Testis (tissue), 5 donors: Measurements from ENCODE around the gene ZNF674. TPM values are rescaled to one million over a fixed set of nuclear protein-coding genes. Genes with fewer than 3 reads are reported as not detected.

Source experiments
- DNase-seq: peaks from one replicate; pipeline ENCODE4 v3.0.0-alpha.2; 2019
- H3K27ac ChIP-seq, 2 donors: fragments of 200-600 bp; sonication (generic); one replicate each; pipeline ENCODE4 v1.5.1; 2019
- H3K27me3 ChIP-seq: fragments of 200-600 bp; sonication (generic); one replicate; pipeline ENCODE4 v1.5.1; 2019
- H3K36me3 ChIP-seq: fragments of 200-600 bp; sonication (generic); one replicate; pipeline ENCODE4 v1.5.1; 2017; ENCODE audit warnings: low read depth; ENCODE audit errors: missing control alignments
- H3K4me1 ChIP-seq: fragments of 200-600 bp; sonication (generic); one replicate; pipeline ENCODE4 v1.5.1; 2019
- H3K4me3 ChIP-seq, 2 donors: fragments of 200-600 bp; sonication (generic); one replicate each; pipeline ENCODE4 v1.5.1; 2017 to 2019
- H3K9me3 ChIP-seq: fragments of 200-600 bp; sonication (generic); one replicate; pipeline ENCODE4 v1.5.1; 2017
- CTCF ChIP-seq, 3 experiments: fragments of 450-650 bp in 2 of 3; fragments of 200-600 bp in 1 of 3; sonication (generic) in 1 of 3; IDR thresholded peaks; one replicate each; pipeline ENCODE4 v1.5.1; 2016 to 2019; ENCODE audit warnings: antibody characterized with exemption in 3 of 3, mild to moderate bottlenecking in 2 of 3, moderate library complexity in 1 of 3
- POLR2A ChIP-seq: fragments of 450-650 bp; IDR thresholded peaks from one replicate; pipeline ENCODE4 v1.6.1; 2017; ENCODE audit warnings: antibody characterized with exemption, mild to moderate bottlenecking, moderate library complexity
- WGBS, 2 donors: methylation state at CpG; one replicate each; pipeline ENCODE4 v1.1.5; 2018; 5-methylcytosine and 5-hydroxymethylcytosine counted together
- intact Hi-C: fragments of 100-400 bp; cut with DNase I; formaldehyde crosslinking; loops from one replicate; pipeline ENCODE4 v1.15.1; 2023; ENCODE audit warnings: low total_unique reads
- long read RNA-seq, 2 donors: transcript quantifications; one replicate each; lab custom pipeline, GENCODE V29; 2026
- polyA plus RNA-seq: library from polyadenylated mRNA; stranded (reverse); fragments of 350-450 nt; fragmentation: Illumina TruSeq; extraction: RNeasy Lipid Tissue Mini Kit (QIAGEN cat#74804); gene quantifications from one replicate; pipeline ENCODE4 v1.2.3, GENCODE V29; 2014; ENCODE audit warnings: low read depth, low replicate concordance; ENCODE audit not compliant: insufficient read depth
- total RNA-seq, 2 donors: library from RNA; depleted of rRNA; stranded (reverse); fragments of >200 nt; gene quantifications; one replicate each; pipeline ENCODE4 v1.2.3, GENCODE V29; 2016

Gene ZNF674
- total RNA-seq, result 1 to 10 TPM; 6.3 to 8.2 TPM
- polyA plus RNA-seq, result 2.4 TPM
- long read RNA-seq, donor 1, result 0 reads
- long read RNA-seq, donor 2, result 0 reads

- 0% methylated on average over 50 of the region's 57 CpGs; no CpG with 5 or more reads in 1 of the 2 donors for WGBS, 2 donors
- Histone ChIP-seq H3K4me3 (peak within 1 kb of the TSS; percentile 70 to 80), H3K27me3 (no peaks in the 10 kb centered on the region), H3K9me3 (no peaks in the 10 kb centered on the region), H3K4me1 (no peaks in the 10 kb centered on the region), H3K36me3 (no peaks in the 10 kb centered on the region), H3K27ac (peak within 1 kb of the TSS; percentile 72 to 83)
- intact Hi-C loops, result no loop called here
- peak; percentile 92 for DNase-seq
- TF ChIP-seq CTCF (IDR thresholded peaks at IDR 0.05), result peak in 2 of 3 experiments; percentile 14 to 30
- no peak for TF ChIP-seq POLR2A
Measured at GRCh38 chrX:46545111-46546005, at the start of gene ZNF674. ZNF674 (minus strand) TSS chrX:46545421; CDS start chrX:46542087, 3,334 bp downstream.

DNA sequence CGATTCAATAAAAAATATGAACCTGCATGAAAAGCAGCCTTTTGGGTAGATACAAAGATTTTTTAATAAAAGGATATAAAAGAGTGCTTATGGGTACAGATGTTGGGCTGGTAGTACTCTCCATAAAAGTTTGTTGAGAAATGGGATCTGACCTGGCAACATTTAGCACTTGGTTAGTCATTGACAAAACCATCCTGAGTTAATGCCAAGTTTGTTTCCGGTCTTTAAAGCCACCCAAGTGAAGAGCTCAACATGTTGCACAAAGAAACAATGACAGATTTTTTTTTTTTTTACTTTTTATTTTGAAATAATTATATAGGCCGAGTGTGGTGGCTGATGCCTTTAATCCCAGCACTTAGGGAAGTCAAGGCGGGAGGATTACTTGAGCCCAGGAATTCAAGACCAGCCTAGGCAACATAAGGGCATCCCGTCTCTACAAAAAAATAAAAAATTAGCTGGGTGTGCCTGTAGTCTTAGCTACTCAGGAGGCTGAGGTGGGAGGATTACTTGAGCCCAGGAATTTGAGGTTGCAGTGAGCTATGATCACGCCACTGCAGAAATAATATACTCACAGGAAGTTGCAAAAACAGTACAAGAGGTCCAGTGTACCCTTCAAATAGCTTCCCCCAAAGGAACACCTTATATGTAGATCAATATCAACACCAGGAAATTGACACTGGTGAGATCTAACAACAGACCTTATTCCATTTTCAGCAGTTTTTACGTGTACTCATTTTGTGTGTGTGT lies 44.9 kb upstream of the ZNF674 start:
- H3K9me3 ChIP-seq, result no peaks in the 10 kb centered on the region
- H3K4me1 ChIP-seq, result no peaks in the 10 kb centered on the region
- no peaks in the 10 kb centered on the region for H3K27me3 ChIP-seq
- no peak for DNase-seq
- H3K27ac ChIP-seq, result peak overlapping the region in 1 of 2 donors; percentile 14
- H3K36me3 ChIP-seq, result no peaks in the 10 kb centered on the region
- WGBS, 2 donors, result 80 to 87% methylated on average over 7 of the region's 7 CpGs
- TF ChIP-seq POLR2A, result no peak
- no peak for TF ChIP-seq CTCF (IDR thresholded peaks at IDR 0.05)
- intact Hi-C loops, result no loop called here
- no peak overlapping the region for H3K4me3 ChIP-seq

- H3K27me3 ChIP-seq, result no peaks in the 10 kb centered on the region
- H3K4me1 ChIP-seq, result no peaks in the 10 kb centered on the region
- TF ChIP-seq CTCF (IDR thresholded peaks at IDR 0.05), result no peak
- TF ChIP-seq POLR2A, result no peak
- no peaks in the 10 kb centered on the region for H3K36me3 ChIP-seq
- H3K4me3 ChIP-seq, result no peak overlapping the region
- H3K27ac ChIP-seq, result peak overlapping the region in 1 of 2 donors; percentile 53
- peak; percentile 40 for DNase-seq
- intact Hi-C loops, result no loop called here
- no peaks in the 10 kb centered on the region for H3K9me3 ChIP-seq
- WGBS, 2 donors, result 20 to 37% methylated on average over 2 to 4 of the region's 4 CpGs
Measured at GRCh38 chrX:46588263-46588662, 43.0 kb upstream of the ZNF674 start.

- Histone ChIP-seq H3K27ac (peak overlapping the region in 1 of 2 donors; percentile 53), H3K27me3 (no peaks in the 10 kb centered on the region), H3K9me3 (no peaks in the 10 kb centered on the region), H3K4me3 (no peak overlapping the region), H3K4me1 (no peaks in the 10 kb centered on the region), H3K36me3 (no peaks in the 10 kb centered on the region)
- TF ChIP-seq CTCF (IDR thresholded peaks at IDR 0.05) (no peak), POLR2A (no peak)
- no peak for DNase-seq
- intact Hi-C loops, result no loop called here
- WGBS, 2 donors, result 6 to 42% methylated on average over 3 to 5 of the region's 5 CpGs
Measured at GRCh38 chrX:46587753-46588171, 42.5 kb upstream of the ZNF674 start.
